ENCODE measurements around the gene TEKT5. TPM values are rescaled to one million over a fixed set of nuclear protein-coding genes. Genes with fewer than 3 reads are reported as not detected.

The TEKT5 gene
- total and polyA plus RNA-seq, 4 donors: 0.13 to 0.92 TPM; not detected in 2

DNA sequence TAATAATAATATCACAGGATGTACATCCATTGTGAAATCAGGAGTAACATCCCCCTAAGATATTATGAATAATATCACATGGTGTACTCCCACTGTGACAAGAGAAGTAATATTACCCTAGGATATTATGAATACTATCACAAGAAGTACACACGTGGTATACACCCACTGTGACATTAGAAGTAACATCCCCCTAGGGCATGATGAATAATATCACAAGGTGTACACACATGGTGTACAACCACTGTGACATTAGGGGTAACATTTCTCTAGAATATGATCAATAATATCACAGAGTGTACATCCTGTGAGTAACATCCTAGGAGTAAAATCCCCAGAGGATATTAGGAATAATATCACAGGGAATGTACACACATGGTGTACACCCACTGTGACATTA lies 5.0 kb upstream of the TEKT5 start:
- Histone ChIP-seq H3K27me3 (ENCODE audit: control insufficient read depth in 4 of 4, insufficient read depth in 4 of 4, low read length in 3 of 4) (no peaks in the 10 kb centered on the region), H3K27ac (ENCODE audit: low read depth in 1 of 2, low read length in 2 of 2) (no peak overlapping the region), H3K9me3 (ENCODE audit: control insufficient read depth in 4 of 4, low read length in 3 of 4) (no peaks in the 10 kb centered on the region), H3K4me1 (ENCODE audit: control insufficient read depth in 4 of 4, insufficient read depth in 4 of 4, low read length in 3 of 4) (no peaks in the 10 kb centered on the region), H3K4me3 (ENCODE audit: low read depth in 1 of 3, low read length in 3 of 3) (no peak overlapping the region), H3K9ac (ENCODE audit: low read depth in 1 of 2, low read length in 2 of 2) (no peak overlapping the region), H3K36me3 (ENCODE audit: control insufficient read depth in 4 of 4, insufficient read depth in 3 of 4, low read depth in 1 of 4, low read length in 3 of 4) (no peaks in the 10 kb centered on the region)
- TF ChIP-seq FOXA1 (IDR thresholded peaks at IDR 0.05) (no peak), YY1 (IDR thresholded peaks at IDR 0.05) (no peak), HNF4G (IDR thresholded peaks at IDR 0.05) (no peak), SP1 (IDR thresholded peaks at IDR 0.05) (no peak)
- TF ChIP-seq, protein P1, sequence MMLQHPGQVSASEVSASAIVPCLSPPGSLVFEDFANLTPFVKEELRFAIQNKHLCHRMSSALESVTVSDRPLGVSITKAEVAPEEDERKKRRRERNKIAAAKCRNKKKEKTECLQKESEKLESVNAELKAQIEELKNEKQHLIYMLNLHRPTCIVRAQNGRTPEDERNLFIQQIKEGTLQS (IDR thresholded peaks at IDR 0.05): no peak
- TF ChIP-seq, protein P2, sequence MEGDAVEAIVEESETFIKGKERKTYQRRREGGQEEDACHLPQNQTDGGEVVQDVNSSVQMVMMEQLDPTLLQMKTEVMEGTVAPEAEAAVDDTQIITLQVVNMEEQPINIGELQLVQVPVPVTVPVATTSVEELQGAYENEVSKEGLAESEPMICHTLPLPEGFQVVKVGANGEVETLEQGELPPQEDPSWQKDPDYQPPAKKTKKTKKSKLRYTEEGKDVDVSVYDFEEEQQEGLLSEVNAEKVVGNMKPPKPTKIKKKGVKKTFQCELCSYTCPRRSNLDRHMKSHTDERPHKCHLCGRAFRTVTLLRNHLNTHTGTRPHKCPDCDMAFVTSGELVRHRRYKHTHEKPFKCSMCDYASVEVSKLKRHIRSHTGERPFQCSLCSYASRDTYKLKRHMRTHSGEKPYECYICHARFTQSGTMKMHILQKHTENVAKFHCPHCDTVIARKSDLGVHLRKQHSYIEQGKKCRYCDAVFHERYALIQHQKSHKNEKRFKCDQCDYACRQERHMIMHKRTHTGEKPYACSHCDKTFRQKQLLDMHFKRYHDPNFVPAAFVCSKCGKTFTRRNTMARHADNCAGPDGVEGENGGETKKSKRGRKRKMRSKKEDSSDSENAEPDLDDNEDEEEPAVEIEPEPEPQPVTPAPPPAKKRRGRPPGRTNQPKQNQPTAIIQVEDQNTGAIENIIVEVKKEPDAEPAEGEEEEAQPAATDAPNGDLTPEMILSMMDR (IDR thresholded peaks at IDR 0.05; ENCODE audit: low read depth, low read length, missing input control): no peak
- 87% methylated on average over 1 of the region's 1 CpG for WGBS
- no peak for DNase-seq (ENCODE audit: low spot score)

GRCh38 chr16:10694306-10694705 lies 424 bp downstream of the TEKT5 start:
- TF ChIP-seq FOXA2 (IDR thresholded peaks at IDR 0.05) (no peak), JUND (IDR thresholded peaks at IDR 0.05) (no peak), RXRA (IDR thresholded peaks at IDR 0.05) (no peak), EGR1 (IDR thresholded peaks at IDR 0.05; ENCODE audit: low read depth in 2 of 2) (no peak), GABPA (IDR thresholded peaks at IDR 0.05 in 1 of 2, conservative IDR thresholded peaks at IDR 0.05 in 1 of 2) (no peak), NR2F2 (IDR thresholded peaks at IDR 0.05) (no peak), SP1 (IDR thresholded peaks at IDR 0.05) (no peak), HNF4A (conservative IDR thresholded peaks at IDR 0.05) (no peak), HNF4G (IDR thresholded peaks at IDR 0.05) (no peak), FOXA1 (IDR thresholded peaks at IDR 0.05) (no peak), YY1 (IDR thresholded peaks at IDR 0.05) (no peak), RAD21 (IDR thresholded peaks at IDR 0.05) (no peak), MAX (IDR thresholded peaks at IDR 0.05) (no peak), TAF1 (conservative IDR thresholded peaks at IDR 0.05) (no peak)
- TF ChIP-seq, protein P2 (IDR thresholded peaks at IDR 0.05; ENCODE audit: low read depth, low read length, missing input control): no peak
- TF ChIP-seq, protein P3, sequence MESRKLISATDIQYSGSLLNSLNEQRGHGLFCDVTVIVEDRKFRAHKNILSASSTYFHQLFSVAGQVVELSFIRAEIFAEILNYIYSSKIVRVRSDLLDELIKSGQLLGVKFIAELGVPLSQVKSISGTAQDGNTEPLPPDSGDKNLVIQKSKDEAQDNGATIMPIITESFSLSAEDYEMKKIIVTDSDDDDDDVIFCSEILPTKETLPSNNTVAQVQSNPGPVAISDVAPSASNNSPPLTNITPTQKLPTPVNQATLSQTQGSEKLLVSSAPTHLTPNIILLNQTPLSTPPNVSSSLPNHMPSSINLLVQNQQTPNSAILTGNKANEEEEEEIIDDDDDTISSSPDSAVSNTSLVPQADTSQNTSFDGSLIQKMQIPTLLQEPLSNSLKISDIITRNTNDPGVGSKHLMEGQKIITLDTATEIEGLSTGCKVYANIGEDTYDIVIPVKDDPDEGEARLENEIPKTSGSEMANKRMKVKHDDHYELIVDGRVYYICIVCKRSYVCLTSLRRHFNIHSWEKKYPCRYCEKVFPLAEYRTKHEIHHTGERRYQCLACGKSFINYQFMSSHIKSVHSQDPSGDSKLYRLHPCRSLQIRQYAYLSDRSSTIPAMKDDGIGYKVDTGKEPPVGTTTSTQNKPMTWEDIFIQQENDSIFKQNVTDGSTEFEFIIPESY (IDR thresholded peaks at IDR 0.05): no peak
- TF ChIP-seq, protein P1 (IDR thresholded peaks at IDR 0.05): no peak
- TF ChIP-seq, protein P4, sequence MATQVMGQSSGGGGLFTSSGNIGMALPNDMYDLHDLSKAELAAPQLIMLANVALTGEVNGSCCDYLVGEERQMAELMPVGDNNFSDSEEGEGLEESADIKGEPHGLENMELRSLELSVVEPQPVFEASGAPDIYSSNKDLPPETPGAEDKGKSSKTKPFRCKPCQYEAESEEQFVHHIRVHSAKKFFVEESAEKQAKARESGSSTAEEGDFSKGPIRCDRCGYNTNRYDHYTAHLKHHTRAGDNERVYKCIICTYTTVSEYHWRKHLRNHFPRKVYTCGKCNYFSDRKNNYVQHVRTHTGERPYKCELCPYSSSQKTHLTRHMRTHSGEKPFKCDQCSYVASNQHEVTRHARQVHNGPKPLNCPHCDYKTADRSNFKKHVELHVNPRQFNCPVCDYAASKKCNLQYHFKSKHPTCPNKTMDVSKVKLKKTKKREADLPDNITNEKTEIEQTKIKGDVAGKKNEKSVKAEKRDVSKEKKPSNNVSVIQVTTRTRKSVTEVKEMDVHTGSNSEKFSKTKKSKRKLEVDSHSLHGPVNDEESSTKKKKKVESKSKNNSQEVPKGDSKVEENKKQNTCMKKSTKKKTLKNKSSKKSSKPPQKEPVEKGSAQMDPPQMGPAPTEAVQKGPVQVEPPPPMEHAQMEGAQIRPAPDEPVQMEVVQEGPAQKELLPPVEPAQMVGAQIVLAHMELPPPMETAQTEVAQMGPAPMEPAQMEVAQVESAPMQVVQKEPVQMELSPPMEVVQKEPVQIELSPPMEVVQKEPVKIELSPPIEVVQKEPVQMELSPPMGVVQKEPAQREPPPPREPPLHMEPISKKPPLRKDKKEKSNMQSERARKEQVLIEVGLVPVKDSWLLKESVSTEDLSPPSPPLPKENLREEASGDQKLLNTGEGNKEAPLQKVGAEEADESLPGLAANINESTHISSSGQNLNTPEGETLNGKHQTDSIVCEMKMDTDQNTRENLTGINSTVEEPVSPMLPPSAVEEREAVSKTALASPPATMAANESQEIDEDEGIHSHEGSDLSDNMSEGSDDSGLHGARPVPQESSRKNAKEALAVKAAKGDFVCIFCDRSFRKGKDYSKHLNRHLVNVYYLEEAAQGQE (IDR thresholded peaks at IDR 0.05): no peak
- WGBS: 95% methylated on average over 21 of the region's 21 CpGs
- Histone ChIP-seq H3K36me3 (ENCODE audit: control insufficient read depth in 4 of 4, insufficient read depth in 3 of 4, low read depth in 1 of 4, low read length in 3 of 4) (no peaks in the 10 kb centered on the region), H3K4me1 (ENCODE audit: control insufficient read depth in 4 of 4, insufficient read depth in 4 of 4, low read length in 3 of 4) (no peaks in the 10 kb centered on the region), H3K4me3 (ENCODE audit: low read depth in 1 of 3, low read length in 3 of 3) (no peak overlapping the region), H3K9ac (ENCODE audit: low read depth in 1 of 2, low read length in 2 of 2) (no peak overlapping the region), H3K27ac (ENCODE audit: low read depth in 1 of 2, low read length in 2 of 2) (no peak overlapping the region), H3K27me3 (ENCODE audit: control insufficient read depth in 4 of 4, insufficient read depth in 4 of 4, low read length in 3 of 4) (no peaks in the 10 kb centered on the region), H3K9me3 (ENCODE audit: control insufficient read depth in 4 of 4, low read length in 3 of 4) (no peaks in the 10 kb centered on the region)
- no peak for DNase-seq (ENCODE audit: low spot score)

Measured in liver (tissue), 9 donors.